HEK293 (cell line): Measurements from ENCODE around the gene CHRNA9.

ENCODE experiments used
- ZSCAN30 ChIP-seq: fragments of 450-650 bp; IDR thresholded peaks from 2 replicates; pipeline ENCODE4 v1.5.1; 2018; ENCODE audit warnings: missing biosample characterization, mild to moderate bottlenecking, missing genetic modification characterization, moderate library complexity
- TF ChIP-seq, protein P1 (sequence below): fragments of 450-650 bp; formaldehyde crosslinking; IDR thresholded peaks from 2 replicates; pipeline ENCODE4 v1.5.1; 2016; ENCODE audit warnings: missing biosample characterization, missing genetic modification characterization

DNA sequence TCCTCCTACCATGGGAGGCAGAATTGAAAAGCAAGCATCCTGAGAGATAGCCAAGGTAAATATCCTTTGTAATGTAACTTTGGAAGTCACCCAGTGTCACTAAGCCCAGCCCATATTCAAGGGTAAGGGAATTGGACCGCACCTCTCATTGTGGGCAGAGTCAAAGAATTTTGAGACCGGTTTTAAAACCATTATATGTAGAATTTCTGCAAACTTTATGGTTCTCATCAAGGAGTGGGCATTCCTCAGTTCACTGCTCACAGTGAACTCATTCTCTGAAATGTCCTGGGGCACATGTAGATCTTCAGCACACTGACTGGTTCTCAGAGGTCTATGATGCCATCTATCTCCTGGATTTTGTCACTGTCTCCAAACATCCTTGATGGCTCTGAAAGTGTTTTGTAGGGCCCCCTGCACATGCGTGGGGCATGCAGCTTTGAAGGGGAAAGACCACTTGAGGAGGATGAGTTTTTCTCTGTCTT lies 35.3 kb upstream of the CHRNA9 start:
- TF ChIP-seq ZSCAN30 (tag by site-specific recombination): no peak
- TF ChIP-seq, protein P1, sequence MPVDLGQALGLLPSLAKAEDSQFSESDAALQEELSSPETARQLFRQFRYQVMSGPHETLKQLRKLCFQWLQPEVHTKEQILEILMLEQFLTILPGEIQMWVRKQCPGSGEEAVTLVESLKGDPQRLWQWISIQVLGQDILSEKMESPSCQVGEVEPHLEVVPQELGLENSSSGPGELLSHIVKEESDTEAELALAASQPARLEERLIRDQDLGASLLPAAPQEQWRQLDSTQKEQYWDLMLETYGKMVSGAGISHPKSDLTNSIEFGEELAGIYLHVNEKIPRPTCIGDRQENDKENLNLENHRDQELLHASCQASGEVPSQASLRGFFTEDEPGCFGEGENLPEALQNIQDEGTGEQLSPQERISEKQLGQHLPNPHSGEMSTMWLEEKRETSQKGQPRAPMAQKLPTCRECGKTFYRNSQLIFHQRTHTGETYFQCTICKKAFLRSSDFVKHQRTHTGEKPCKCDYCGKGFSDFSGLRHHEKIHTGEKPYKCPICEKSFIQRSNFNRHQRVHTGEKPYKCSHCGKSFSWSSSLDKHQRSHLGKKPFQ (tag by site-specific recombination): no peak
